Peyer's patch (tissue), 4 donors: ENCODE data around the gene UBP1.

ENCODE experiments used
- POLR2A ChIP-seq, 2 donors: fragments of 450-650 bp; IDR thresholded peaks; one replicate each; pipeline ENCODE4 v1.5.1; 2017; ENCODE audit warnings: antibody characterized with exemption in 2 of 2, mild to moderate bottlenecking in 2 of 2, moderate library complexity in 2 of 2
- TF ChIP-seq, protein P1 (sequence below), 6 experiments: fragments of 450-650 bp in 4 of 6; fragments of 200-600 bp in 2 of 6; sonication (generic) in 1 of 6; IDR thresholded peaks; one replicate each; pipeline ENCODE4 v1.5.1; 2017 to 2019; ENCODE audit warnings: antibody characterized with exemption in 6 of 6, mild to moderate bottlenecking in 3 of 6, moderate library complexity in 1 of 6

GRCh38 chr3:33389908-33390307, 50.3 kb downstream of the UBP1 start:
- TF ChIP-seq, protein P1, sequence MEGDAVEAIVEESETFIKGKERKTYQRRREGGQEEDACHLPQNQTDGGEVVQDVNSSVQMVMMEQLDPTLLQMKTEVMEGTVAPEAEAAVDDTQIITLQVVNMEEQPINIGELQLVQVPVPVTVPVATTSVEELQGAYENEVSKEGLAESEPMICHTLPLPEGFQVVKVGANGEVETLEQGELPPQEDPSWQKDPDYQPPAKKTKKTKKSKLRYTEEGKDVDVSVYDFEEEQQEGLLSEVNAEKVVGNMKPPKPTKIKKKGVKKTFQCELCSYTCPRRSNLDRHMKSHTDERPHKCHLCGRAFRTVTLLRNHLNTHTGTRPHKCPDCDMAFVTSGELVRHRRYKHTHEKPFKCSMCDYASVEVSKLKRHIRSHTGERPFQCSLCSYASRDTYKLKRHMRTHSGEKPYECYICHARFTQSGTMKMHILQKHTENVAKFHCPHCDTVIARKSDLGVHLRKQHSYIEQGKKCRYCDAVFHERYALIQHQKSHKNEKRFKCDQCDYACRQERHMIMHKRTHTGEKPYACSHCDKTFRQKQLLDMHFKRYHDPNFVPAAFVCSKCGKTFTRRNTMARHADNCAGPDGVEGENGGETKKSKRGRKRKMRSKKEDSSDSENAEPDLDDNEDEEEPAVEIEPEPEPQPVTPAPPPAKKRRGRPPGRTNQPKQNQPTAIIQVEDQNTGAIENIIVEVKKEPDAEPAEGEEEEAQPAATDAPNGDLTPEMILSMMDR (IDR thresholded peaks at IDR 0.05) = no peak
- TF ChIP-seq POLR2A (IDR thresholded peaks at IDR 0.05) = no peak
